GM18499 (cell line): ENCODE results near the gene GSK3B.
A peak's percentile ranks its signal among the peaks of the same experiment; 100 is the strongest.

Experiments used
- ATAC-seq: cut with Tn5 transposase; IDR thresholded peaks from one replicate; pipeline ENCODE4 v1.9.1; 2021; ENCODE audit warnings: moderate number of reproducible peaks; ENCODE audit not compliant: insufficient read depth, unreplicated experiment

Gene GSK3B

DNA sequence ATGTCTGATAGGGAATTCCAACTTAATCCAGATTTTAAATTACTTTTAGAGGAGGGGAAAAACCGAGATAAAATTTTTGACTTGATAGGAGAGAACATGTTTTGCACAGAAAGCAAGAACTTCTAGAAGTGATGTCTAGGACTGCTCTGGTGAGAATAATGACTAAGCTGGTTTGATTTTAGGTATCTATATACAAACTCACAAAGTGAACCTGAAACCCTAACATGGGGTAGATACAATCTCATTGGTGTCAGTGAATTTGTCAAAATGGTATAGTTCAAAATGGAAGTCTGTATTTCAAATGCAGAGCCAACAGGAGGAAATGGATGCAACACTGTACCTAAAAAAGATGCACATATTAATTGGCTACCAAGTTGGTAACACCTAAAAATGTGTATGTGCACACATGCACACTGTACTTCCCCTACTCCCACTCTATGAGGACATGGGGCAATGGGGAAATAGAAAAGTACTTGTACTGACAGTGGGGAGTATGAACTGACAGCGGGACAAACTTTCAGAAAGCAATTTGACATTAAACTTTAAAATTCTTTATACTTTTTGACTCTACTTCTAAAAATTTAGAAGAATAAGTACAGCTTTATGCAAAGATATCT lies 259.4 kb downstream of the GSK3B start:
- no peak for ATAC-seq

DNA sequence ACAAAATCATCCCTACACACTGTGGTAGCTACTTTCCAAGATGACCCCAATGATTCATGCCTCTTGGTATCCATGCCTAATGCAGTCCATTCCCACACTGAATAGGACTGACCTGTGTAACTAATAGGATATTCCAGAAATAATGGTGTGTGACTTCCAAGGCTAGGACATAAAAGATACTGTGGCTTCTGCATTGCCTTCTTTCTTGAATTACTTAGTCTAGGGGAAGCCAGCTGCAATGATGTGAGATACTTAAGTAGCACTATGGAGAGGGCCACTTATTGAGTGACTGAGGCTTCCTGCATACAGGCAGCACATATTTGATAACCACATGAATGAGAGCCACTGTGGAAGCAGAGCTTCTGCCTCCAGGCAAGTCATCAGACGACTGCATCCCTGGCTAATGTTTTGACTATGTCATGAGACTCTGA lies 262.3 kb downstream of the GSK3B start:
- ATAC-seq: no peak

DNA sequence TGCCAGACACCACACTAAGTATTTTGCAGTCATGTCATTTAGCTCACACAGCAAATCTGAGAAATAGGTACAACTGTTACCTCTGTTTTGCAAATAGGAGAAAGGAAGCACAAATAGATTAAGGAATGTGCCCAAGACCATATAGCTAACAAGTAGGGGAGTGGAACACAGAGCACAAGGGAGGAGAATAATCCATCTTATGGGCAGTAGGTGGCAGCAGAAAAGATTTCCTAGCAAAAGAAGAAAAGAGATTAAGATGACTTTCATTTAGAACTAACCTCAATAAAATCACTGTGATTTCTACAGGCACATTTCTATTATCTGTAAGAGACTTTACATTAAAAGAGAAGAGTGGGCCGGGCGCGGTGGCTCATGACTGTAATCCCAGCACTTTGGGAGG lies 263.2 kb downstream of the GSK3B start:
- ATAC-seq: no peak

DNA sequence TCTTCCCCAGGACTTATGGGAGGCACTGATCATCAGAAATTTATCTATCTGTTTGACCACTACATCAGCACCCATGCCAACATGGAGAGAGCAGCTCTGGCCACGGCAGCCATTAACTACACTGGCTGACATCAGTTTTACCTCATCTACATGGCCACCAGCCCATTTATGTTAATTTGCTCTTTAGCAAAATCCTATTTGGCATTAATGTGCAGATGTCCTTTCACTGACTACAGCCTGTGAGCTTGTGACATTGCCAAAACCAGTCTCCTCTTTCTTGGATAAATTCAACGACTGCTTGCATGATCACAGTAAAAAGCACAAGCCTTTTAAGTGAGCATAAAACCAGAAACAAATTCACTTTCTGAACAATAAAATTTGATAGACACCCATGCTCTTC lies 264.8 kb downstream of the GSK3B start:
- no peak for ATAC-seq

DNA sequence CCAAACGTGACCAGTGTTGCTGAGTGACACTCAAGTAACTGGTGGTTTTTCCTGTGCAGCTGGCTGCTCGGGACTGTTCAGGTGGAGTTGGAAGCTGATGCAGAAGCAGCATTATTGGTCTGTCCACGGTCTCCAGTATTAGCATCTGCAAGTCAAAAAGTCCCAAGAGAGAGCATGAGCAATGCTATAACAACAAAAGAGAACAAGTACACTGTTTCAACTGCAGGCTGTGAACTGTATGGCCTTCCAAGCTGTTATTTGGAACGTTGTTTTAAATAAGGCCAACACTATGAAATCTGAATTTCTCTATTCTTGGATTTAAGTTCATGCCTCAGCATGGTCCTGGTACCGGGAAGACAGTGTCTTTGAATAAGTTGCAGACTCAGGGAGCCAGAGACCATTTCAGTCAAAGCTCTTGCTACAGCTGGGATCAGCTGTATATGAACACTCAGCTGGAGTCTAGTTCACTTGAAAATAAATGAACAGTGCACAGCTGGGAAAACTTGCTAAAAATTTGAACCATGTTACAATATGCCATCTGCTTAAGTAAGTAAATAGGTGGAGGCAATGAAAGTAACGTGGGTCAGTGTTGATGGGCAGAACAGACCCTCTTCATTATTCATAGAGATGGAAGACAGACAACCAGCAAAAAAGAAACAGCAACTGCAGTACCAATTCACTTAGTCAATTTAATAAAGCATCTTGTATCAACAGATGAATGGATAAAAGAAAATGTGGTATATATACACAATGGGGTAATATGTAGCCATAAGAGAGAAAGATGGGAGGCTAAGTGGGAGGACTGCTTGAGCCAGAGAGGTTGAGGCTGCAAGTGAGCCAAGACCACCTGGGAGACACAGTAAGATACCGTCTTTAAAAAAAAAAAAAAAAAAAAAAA lies 267.3 kb downstream of the GSK3B start:
- ATAC-seq: no peak

DNA sequence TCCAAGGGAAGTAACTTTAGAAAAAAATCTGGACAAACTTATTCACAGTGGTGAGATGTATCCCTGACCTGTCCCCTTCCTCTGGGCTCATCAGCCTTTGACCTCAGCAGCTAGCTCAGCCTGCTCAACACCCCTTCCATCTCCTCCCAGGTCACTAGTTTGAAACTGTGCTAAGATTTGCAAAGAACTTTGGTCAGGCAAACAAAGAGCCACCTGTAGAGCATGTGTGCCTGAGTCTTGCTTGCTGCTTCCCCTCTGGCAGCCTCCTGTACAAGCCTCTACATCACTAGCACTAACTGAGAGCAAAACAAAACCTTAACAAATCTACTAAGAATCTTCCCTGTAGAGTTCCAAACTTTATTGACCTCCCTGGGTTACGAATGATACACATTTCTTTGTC lies 268.4 kb downstream of the GSK3B start:
- no peak for ATAC-seq

DNA sequence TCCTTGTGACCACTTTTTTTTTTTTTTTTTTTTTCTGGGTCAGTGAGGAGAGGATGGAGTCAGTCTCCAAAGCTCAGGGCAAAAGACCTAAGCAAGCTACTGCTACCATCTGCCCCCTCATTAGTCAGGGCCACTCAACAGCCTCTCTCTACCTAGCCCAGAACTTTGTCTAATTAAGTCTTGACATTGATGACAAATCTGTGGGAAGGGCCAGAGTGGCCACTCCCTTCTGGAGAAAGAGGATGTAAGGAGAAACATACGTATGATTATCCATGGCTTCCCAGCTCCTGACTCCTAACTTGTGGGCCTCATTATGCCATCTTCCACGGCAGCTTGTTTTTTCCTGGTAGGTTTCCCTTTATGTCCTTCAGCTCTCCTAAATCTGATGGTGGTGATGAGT lies 274.4 kb downstream of the GSK3B start:
- no peak for ATAC-seq

DNA sequence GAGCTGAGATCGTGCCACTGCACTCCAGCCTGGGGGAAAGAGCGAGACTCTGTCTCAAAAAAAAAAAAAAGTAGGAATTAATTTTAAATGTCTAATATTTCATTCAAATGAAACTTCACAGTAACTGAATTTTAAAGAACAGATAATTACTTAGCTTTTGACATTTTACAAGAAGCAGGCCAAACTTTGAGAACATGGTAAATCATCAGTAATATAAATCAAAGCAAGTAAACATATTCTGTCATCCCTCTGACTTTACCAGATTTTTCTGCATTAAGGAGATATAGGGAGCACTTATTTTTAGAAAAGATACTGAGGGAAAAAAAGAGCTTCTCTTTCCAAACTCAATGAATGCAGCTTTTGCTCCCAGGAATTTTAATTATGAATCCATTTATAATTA lies 275.3 kb downstream of the GSK3B start:
- no peak for ATAC-seq

DNA sequence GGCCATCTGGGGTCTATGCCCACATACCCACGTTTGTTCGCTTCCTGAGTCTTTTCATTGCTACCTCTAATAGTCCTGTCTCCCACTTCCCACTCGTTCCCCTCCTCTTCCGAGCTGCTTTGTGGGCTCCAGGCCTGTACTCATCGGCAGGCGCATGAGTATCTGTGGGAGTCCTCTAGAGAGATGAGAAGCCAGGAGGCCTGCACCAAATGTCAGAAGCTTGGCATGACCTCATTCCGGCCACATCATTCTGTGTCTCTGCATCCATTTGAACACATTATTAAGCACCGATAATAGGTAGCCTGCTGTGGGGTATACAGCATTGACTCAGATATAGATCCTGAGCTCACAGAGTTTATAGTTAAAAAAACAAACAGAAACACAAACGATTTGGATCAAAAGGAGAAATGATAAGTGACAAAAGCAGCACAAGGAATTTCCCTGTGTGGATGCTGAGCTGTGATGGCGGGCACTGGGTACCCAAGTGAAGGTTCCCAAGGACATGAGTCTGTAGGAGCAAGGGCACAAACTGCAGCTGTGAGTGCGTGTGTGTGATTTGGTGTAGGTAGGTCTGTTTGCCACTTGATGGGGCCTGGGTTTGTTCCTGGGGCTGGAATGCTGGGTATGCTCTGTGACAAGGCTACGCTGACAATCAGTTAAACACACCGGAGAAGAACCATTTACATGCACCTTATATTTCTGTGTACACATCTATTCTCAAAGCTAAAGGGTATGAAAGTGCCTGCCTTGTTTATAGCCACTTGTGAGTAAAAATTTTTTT lies 276.5 kb downstream of the GSK3B start:
- no peak for ATAC-seq

DNA sequence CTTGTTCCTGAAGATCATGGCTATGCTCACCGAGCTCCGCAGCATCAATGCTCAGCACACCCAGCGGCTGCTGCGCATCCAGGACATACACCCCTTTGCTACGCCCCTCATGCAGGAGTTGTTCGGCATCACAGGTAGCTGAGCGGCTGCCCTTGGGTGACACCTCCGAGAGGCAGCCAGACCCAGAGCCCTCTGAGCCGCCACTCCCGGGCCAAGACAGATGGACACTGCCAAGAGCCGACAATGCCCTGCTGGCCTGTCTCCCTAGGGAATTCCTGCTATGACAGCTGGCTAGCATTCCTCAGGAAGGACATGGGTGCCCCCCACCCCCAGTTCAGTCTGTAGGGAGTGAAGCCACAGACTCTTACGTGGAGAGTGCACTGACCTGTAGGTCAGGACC lies 277.2 kb downstream of the GSK3B start:
- ATAC-seq: no peak

DNA sequence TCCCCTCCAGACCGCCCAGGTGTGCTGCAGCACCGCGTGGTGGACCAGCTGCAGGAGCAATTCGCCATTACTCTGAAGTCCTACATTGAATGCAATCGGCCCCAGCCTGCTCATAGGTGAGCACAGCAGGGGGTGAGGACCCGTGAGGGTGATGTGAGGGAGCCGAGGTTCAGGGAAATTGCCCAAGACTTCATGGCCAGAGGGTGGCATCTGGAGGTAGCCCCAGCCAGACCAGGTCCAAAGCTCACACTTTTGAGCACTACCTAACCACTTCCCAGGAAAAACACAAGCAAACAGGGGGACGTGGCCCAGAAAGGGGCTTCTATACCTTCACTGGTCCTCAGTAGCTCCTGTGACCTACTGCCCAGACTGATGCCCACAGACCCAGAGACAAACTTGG lies 278.5 kb downstream of the GSK3B start:
- no peak for ATAC-seq

DNA sequence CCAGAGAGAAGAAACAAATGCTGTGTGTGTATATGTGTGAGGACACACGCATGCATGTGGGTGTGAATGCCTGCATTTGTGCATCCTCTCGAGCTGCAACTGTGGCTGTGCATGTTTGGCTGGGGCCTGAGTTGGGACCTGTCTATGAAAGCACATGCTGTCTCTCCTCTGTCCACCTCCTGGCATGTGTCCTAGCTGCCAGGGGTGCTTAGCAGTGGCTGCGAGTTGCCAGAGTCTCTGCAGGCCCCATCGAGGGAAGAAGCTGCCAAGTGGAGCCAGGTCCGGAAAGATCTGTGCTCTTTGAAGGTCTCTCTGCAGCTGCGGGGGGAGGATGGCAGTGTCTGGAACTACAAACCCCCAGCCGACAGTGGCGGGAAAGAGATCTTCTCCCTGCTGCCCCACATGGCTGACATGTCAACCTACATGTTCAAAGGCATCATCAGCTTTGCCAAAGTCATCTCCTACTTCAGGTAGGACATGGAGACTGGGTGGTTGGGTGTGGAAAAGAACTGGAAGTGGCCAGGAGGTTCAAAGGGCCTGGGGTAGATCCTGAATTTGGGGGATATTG lies 281.7 kb downstream of the GSK3B start:
- ATAC-seq: no peak

DNA sequence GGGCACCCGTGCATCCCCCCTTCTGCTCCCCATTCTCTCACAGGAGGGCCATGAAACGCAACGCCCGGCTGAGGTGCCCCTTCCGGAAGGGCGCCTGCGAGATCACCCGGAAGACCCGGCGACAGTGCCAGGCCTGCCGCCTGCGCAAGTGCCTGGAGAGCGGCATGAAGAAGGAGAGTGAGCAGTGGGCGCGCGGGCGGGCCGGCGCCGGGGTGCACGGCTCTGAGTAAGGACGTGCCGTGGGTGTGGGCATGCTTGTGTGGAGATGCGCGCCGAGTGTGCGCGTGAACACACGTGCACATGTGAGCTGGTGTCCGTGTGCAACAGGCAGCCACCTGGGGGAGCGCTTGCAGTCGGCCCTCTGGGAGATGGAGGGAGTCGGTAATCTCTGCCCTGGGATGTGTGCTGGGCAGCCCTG lies 284.2 kb downstream of the GSK3B start:
- peak; percentile 47 for ATAC-seq

DNA sequence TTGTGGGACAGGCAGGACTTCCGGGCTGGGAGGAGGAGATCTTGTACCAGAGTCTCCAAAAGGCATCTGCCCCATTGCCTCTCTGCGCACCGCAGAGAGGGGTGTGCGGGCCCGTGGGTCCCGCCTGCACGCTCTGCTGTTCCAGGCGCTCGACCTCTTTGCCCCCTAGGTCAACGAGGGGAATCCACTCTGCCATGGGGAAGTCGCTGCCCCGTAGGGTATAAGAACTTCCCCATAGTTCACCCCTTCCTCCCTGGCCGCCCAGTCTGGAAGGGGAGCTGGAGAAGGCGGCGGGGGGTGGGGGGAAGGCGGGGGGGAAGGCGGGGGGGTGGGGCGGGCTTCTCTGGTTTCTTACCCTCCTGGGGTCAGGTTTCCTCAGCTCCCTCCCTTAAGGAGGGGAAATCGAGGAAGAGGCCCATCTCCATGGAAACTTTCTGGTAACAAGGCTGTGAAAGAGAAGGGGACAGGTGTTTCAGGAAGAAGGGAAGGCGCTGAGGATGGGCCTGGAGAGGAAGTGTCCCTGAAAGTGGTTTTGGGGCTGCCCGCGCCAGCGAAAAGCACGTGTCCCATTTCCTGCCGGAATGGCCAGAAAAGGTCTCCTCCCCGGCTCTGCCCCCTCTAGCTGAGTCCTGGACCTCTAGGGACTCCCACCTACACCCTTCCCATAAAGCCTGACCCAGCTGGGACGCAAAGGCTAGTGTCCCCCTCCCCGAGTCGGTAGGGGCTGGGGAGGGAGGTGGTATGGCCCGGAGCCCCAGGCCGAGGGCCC lies 284.8 kb downstream of the GSK3B start:
- ATAC-seq: peak; percentile 16

DNA sequence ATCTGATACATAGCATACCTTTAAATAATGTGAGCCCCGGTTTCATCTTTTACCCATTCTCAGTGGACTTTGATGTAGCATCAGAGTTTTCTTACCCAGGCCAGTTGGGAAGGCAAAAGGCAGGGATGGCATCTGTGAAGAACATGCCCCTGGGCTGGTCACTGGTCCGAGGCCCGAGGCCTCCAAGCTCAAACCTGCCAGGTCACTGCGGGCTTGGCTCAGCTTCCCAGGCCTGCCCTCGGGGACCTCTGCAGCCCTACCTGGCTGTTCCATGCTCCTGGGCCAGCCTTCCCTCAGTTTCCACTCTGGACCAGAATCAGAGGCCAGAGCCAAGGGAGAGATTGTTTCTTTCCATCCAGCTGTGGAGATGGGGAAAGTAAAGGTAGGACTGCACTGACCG lies 285.4 kb downstream of the GSK3B start:
- ATAC-seq: no peak

DNA sequence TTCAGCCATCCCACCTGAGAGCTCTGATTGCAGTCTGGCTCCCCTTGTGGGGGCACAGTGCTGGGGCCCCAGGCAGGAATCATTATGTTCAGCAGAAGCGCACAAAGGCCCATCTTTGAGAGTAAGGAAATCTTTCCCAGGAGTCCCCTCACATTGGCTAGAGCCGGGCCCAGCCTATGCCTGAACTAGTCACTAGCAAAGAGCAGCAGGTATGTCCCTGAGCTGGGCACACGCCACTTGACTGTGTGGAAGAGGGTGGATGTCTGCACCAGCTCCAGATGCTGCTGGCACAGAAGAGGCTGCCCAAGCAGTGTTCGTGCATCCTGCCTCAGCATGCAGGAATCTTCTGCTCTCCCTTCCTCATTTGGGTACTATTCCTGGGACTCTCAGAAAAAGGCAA lies 286.0 kb downstream of the GSK3B start:
- no peak for ATAC-seq

DNA sequence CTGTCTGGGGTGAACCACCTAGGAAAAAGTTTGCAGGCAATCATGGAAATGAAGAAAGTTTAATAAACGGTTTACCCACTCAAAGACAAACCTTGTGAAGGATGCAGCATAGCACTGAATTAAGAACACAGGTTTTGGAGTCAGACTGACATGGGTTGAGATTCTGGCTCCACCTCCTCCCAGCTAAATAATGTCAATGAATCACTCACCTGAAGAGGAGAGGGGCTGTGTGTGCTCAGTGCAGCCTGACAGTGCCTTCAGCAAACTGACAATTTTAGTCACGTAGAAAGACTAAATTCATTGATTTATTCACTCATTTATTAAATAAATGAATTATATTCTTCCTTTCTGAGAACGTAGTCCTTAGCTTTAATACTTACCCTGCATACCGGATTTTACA lies 293.4 kb downstream of the GSK3B start:
- ATAC-seq: no peak

DNA sequence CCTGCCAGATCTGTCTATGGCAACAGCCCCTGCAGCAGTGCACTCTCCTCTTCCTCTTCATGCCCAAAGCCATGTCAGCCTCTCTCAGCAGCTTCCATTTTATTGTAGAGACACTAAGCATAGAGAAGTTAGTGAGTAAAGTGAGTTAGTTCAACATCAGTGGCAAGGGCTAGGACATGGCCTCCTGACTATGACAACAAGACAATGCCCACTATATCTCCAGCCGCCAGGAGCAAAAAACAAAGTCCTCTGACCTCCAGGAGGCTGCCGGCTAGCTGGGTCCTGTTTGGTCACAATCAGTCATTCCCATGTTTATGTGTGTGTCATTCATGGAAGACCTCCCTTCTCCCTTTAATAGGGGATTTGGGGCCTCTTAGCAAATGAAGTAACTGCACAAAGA lies 297.5 kb downstream of the GSK3B start:
- ATAC-seq: no peak

DNA sequence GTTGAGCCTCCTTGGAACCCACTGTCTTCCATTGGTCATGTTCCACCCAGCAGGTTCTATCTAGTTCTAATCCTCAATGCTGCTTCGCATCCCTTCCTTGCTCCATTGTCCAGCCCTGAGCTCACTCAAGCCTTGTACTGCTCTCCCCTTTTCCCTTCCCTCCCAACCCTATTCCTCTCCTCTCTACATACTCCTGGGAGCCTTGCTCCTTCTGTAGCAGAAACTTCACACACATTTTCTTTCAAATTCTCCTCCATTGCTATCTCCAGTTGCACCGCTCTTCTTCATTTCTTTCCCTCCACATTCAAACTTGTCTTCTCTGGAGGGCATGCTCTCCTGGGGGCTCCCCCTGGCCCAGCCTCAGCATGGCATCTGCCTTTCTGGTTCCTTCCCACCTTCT lies 297.9 kb downstream of the GSK3B start:
- ATAC-seq: no peak

DNA sequence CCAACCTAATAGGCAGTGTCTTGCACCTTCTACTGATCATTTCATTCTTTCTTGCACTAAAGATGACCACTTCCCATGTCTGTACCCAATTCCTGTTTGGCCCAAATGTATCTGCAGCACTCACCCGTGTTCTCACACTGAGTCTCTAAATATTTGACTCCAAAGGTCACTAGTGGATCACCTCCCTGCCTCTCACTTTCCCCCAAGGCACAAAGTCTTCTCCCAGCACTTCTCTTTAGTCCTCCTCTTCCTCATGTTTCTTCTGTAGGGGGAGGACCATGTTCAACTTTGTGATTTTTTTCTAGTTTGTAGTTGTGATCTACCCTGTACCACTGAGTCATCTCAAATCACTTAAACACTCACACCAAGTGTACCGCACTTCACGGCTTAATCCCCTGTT lies 298.4 kb downstream of the GSK3B start:
- no peak for ATAC-seq
